GM12878 (cell line): Measurements from ENCODE around the gene MRRF. TPM values are rescaled to one million over a fixed set of nuclear protein-coding genes. Genes with fewer than 3 reads are reported as not detected.

Source experiments
- BCLAF1 ChIP-seq: fragments of 450-650 bp; IDR thresholded peaks from 2 replicates; pipeline ENCODE4 v1.6.1; 2017; ENCODE audit warnings: antibody characterized with exemption, mild to moderate bottlenecking, moderate library complexity
- CEBPB ChIP-seq, 2 experiments: fragments of 150-350 bp in 1 of 2; IDR thresholded peaks; 2 replicates each; pipeline ENCODE4 v1.6.1; 2012 to 2014; ENCODE audit warnings: low read depth in 2 of 2, low read length in 2 of 2, borderline replicate concordance in 1 of 2, inconsistent platforms in 1 of 2
- CHD1 ChIP-seq: IDR thresholded peaks from 2 replicates; pipeline ENCODE4 v1.6.1; 2012; ENCODE audit warnings: low read depth, low read length, improper control_type of control experiment
- E2F8 ChIP-seq: fragments of 450-650 bp; IDR thresholded peaks from 2 replicates; pipeline ENCODE4 v1.6.1; 2018; ENCODE audit warnings: mild to moderate bottlenecking, low read depth, moderate library complexity; ENCODE audit not compliant: partially characterized antibody
- EGR1 ChIP-seq, 2 experiments: IDR thresholded peaks; 1 replicate in 1 of 2; 2 replicates in 1 of 2; pipeline ENCODE4 v1.6.1; 2011 to 2012; ENCODE audit warnings: low read depth in 2 of 2, low read length in 2 of 2, borderline replicate concordance in 1 of 2, mild to moderate bottlenecking in 1 of 2, moderate library complexity in 1 of 2
- HCFC1 ChIP-seq: fragments of 150-350 bp; IDR thresholded peaks from 2 replicates; pipeline ENCODE4 v1.6.1; 2014; ENCODE audit warnings: low read length
- MEF2B ChIP-seq: fragments of 450-650 bp; IDR thresholded peaks from 2 replicates; pipeline ENCODE4 v1.6.1; 2018; ENCODE audit warnings: mild to moderate bottlenecking, moderate library complexity; ENCODE audit not compliant: partially characterized antibody, poor library complexity, severe bottlenecking
- MXI1 ChIP-seq: fragments of 150-350 bp; IDR thresholded peaks from 2 replicates; pipeline ENCODE4 v1.6.1; 2011; ENCODE audit warnings: low read depth, mild to moderate bottlenecking, inconsistent platforms, low read length, improper control_type of control experiment
- NBN ChIP-seq: fragments of 450-650 bp; IDR thresholded peaks from 2 replicates; pipeline ENCODE4 v1.6.1; 2016
- NFIC ChIP-seq: IDR thresholded peaks from 2 replicates; pipeline ENCODE4 v1.6.1; 2012; ENCODE audit warnings: low read depth, mild to moderate bottlenecking, inconsistent platforms, low read length, moderate library complexity
- PAX5 ChIP-seq: IDR thresholded peaks from 2 replicates; pipeline ENCODE4 v1.6.1; 2011; ENCODE audit warnings: low read depth, low read length, borderline replicate concordance
- PKNOX1 ChIP-seq: fragments of 450-650 bp; IDR thresholded peaks from 2 replicates; pipeline ENCODE4 v1.6.1; 2016; ENCODE audit warnings: mild to moderate bottlenecking
- POLR2AphosphoS2 ChIP-seq: IDR thresholded peaks from 2 replicates; pipeline ENCODE4 v1.6.1; 2011; ENCODE audit warnings: low read depth, mild to moderate bottlenecking, low read length, improper control_type of control experiment, moderate library complexity
- PRDM15 ChIP-seq: fragments of 450-650 bp; formaldehyde crosslinking; IDR thresholded peaks from 2 replicates; pipeline ENCODE4 v1.4.0; 2020; ENCODE audit warnings: mild to moderate bottlenecking, moderate library complexity
- RUNX3 ChIP-seq: IDR thresholded peaks from 2 replicates; pipeline ENCODE4 v1.6.1; 2012; ENCODE audit warnings: low read length, inconsistent platforms
- SMAD5 ChIP-seq: IDR thresholded peaks from 2 replicates; pipeline ENCODE4 v1.6.1; 2016; ENCODE audit warnings: antibody characterized with exemption, low read depth
- SMARCA5 ChIP-seq: fragments of 450-650 bp; IDR thresholded peaks from 2 replicates; pipeline ENCODE4 v1.6.1; 2017; ENCODE audit warnings: mild to moderate bottlenecking
- SREBF2 ChIP-seq: IDR thresholded peaks from 2 replicates; pipeline ENCODE4 v1.6.1; 2012; ENCODE audit warnings: mild to moderate bottlenecking, low read length
- ZNF207 ChIP-seq: fragments of 450-650 bp; IDR thresholded peaks from 2 replicates; pipeline ENCODE4 v1.6.1; 2014; ENCODE audit warnings: antibody characterized with exemption, mild to moderate bottlenecking, borderline replicate concordance
- ZSCAN29 ChIP-seq: fragments of 450-650 bp; IDR thresholded peaks from 2 replicates; pipeline ENCODE4 v1.6.1; 2017; ENCODE audit warnings: mild to moderate bottlenecking, moderate library complexity
- polyA plus RNA-seq, 11 experiments: library from polyadenylated mRNA; depleted of rRNA in 4 of 11; unstranded in 6 of 11; stranded (reverse) in 5 of 11; fragments of >200 nt; fragmentation: Nextera tagmentation in 4 of 11; fragmentation: Illumina TruSeq in 1 of 11; extraction: Ambion mirVana in 4 of 11; extraction: Trizol in 1 of 11; gene quantifications; 1 replicate in 1 of 11; 2 replicates in 10 of 11; pipeline versions ENCODE4 v1.2.1 to v1.2.3, GENCODE V29; 2011 to 2016; ENCODE audit warnings: inconsistent platforms in 2 of 11, missing spikeins in 2 of 11, low read depth in 1 of 11
- total RNA-seq, 4 experiments: library from RNA; depleted of rRNA in 3 of 4; stranded (reverse); fragments of >200 nt in 3 of 4; fragmentation: Illumina TruSeq in 1 of 4; extraction: Trizol in 1 of 4; gene quantifications; 2 replicates each; pipeline versions ENCODE4 v1.2.1 to v1.2.3, GENCODE V29; 2013 to 2021

The MRRF gene
- total and polyA plus RNA-seq, 10 of the 15 experiments (the other 5 are each of a cell fraction or from before 2014, with no cell fraction given) = 64.8 to 112 (median 76.4) TPM

GRCh38 chr9:122265149-122265915, 650 bp downstream of the MRRF start (continued):
- no peak for TF ChIP-seq E2F8
- no peak for TF ChIP-seq SMAD5
- no peak for TF ChIP-seq ZSCAN29
- TF ChIP-seq POLR2AphosphoS2 = no peak
- no peak for TF ChIP-seq HCFC1
- TF ChIP-seq RUNX3 = no peak
- TF ChIP-seq SREBF2 = no peak
- no peak for TF ChIP-seq PRDM15 (CRISPR knock-in tag)
- no peak for TF ChIP-seq EGR1 (IDR thresholded peaks at IDR 0.05; ENCODE audit: borderline replicate concordance in 1 of 2, low read depth in 2 of 2, low read length in 2 of 2)
- TF ChIP-seq ZNF207 = no peak
- TF ChIP-seq CHD1 = no peak
- peak; percentile 48 for TF ChIP-seq MXI1
- TF ChIP-seq SMARCA5 = peak; percentile 31; the same call in 1 of the 2 replicates
- TF ChIP-seq NBN = no peak
- TF ChIP-seq PAX5 = no peak
- TF ChIP-seq MEF2B = no peak
- no peak for TF ChIP-seq CEBPB (IDR thresholded peaks at IDR 0.05; ENCODE audit: borderline replicate concordance in 1 of 2, low read depth in 2 of 2, low read length in 2 of 2)
- no peak for TF ChIP-seq PKNOX1
- no peak for TF ChIP-seq NFIC
- TF ChIP-seq BCLAF1 = no peak
